Measurements from ENCODE around the gene HPCAL1.

Gene HPCAL1

DNA sequence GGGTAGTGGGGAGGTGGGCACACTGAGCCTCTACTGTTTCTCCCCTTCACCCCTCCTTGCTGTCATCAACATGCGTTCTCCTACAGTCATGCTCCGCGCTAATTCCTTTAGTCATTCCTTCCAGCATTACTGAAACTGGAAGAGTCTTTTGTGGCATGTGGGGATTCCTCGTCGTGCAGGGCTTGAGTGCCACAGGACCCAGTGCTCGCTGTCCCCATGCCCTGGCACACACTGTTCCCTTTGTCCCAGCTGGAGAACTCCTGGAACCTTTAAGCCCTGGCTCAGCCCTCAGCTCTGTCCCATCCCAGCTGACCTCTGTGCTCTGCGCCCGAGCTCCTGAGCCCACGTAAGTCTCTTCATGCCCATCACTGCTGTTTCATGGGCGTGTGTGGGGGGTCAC lies 103.3 kb downstream of the HPCAL1 start:
- Histone ChIP-seq H3K27me3 (ENCODE audit: insufficient read depth, poor library complexity, severe bottlenecking) (no peaks in the 10 kb centered on the region), H3K27ac (ENCODE audit: poor library complexity, severe bottlenecking) (peak overlapping the region; percentile 95), H3K9me3 (ENCODE audit: severe bottlenecking) (no peaks in the 10 kb centered on the region), H3K36me3 (ENCODE audit: low read depth) (no peaks in the 10 kb centered on the region), H3K4me3 (ENCODE audit: severe bottlenecking) (no peak overlapping the region), H3K4me1 (ENCODE audit: insufficient read depth, poor library complexity, severe bottlenecking) (peaks cover 59% of the 10 kb centered on the region)
- ATAC-seq (ENCODE audit: low read depth) (no peak), DNase-seq (ENCODE audit: low spot score) (no peak)
- TF ChIP-seq, protein P1, sequence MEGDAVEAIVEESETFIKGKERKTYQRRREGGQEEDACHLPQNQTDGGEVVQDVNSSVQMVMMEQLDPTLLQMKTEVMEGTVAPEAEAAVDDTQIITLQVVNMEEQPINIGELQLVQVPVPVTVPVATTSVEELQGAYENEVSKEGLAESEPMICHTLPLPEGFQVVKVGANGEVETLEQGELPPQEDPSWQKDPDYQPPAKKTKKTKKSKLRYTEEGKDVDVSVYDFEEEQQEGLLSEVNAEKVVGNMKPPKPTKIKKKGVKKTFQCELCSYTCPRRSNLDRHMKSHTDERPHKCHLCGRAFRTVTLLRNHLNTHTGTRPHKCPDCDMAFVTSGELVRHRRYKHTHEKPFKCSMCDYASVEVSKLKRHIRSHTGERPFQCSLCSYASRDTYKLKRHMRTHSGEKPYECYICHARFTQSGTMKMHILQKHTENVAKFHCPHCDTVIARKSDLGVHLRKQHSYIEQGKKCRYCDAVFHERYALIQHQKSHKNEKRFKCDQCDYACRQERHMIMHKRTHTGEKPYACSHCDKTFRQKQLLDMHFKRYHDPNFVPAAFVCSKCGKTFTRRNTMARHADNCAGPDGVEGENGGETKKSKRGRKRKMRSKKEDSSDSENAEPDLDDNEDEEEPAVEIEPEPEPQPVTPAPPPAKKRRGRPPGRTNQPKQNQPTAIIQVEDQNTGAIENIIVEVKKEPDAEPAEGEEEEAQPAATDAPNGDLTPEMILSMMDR (IDR thresholded peaks at IDR 0.05; ENCODE audit: poor library complexity, severe bottlenecking): no peak

DNA sequence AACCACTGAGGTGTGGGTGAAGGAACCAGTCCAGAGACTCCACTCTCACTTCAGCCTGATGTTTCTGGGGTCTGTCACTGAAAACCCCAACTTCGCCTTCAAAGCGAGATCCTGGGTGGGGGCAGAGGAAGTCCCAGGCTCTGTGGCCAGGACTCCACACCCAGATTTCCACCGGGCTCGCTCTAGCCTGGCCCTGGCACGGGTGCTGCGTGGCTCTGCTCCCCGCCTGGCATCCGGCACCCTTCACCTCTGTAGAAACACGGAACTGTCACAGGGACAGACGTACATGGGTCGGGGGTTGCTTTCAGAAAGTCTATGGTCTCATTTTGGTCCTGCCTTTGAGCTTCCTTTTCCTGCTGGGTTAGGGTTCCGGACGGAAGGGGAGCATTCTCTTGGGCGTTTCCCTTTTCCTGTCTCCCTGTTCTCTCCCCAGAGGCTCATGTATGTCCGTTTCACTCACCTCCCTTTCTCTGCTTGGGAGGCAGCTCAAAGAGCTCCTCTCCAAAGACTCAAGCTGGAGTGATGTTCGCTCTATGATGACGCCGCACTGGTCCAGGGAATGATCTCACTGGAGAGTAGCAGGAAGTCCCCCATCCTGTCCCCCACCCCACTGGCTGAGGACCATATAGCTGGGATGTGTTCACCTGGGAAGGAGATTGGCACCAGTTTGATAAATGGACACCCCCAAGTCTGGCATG lies 103.9 kb downstream of the HPCAL1 start:
- Histone ChIP-seq H3K27ac (ENCODE audit: poor library complexity, severe bottlenecking) (peak overlapping the region; percentile 95), H3K36me3 (ENCODE audit: low read depth) (no peaks in the 10 kb centered on the region), H3K27me3 (ENCODE audit: insufficient read depth, poor library complexity, severe bottlenecking) (no peaks in the 10 kb centered on the region), H3K4me3 (ENCODE audit: severe bottlenecking) (no peak overlapping the region), H3K4me1 (ENCODE audit: insufficient read depth, poor library complexity, severe bottlenecking) (peaks cover 55% of the 10 kb centered on the region), H3K9me3 (ENCODE audit: severe bottlenecking) (no peaks in the 10 kb centered on the region)
- ATAC-seq (ENCODE audit: low read depth) (no peak), DNase-seq (ENCODE audit: low spot score) (no peak)
- TF ChIP-seq, protein P1 (IDR thresholded peaks at IDR 0.05; ENCODE audit: poor library complexity, severe bottlenecking): no peak

GRCh38 chr2:10407432-10407831 lies 104.7 kb downstream of the HPCAL1 start:
- ATAC-seq (ENCODE audit: low read depth): no peak
- no peak overlapping the region for H3K4me3 ChIP-seq (ENCODE audit: severe bottlenecking)
- DNase-seq (ENCODE audit: low spot score): no peak
- H3K9me3 ChIP-seq (ENCODE audit: severe bottlenecking): no peaks in the 10 kb centered on the region
- TF ChIP-seq, protein P1 (IDR thresholded peaks at IDR 0.05; ENCODE audit: poor library complexity, severe bottlenecking): no peak
- peaks cover 6% of the 10 kb centered on the region; the same call in 1 of the 2 replicates for H3K36me3 ChIP-seq (ENCODE audit: low read depth)
- peaks cover 47% of the 10 kb centered on the region for H3K4me1 ChIP-seq (ENCODE audit: insufficient read depth, poor library complexity, severe bottlenecking)
- peak overlapping the region; percentile 95 for H3K27ac ChIP-seq (ENCODE audit: poor library complexity, severe bottlenecking)
- no peaks in the 10 kb centered on the region for H3K27me3 ChIP-seq (ENCODE audit: insufficient read depth, poor library complexity, severe bottlenecking)

GRCh38 chr2:10407841-10408648 lies 105.3 kb downstream of the HPCAL1 start:
- no peaks in the 10 kb centered on the region for H3K27me3 ChIP-seq (ENCODE audit: insufficient read depth, poor library complexity, severe bottlenecking)
- peaks cover 7% of the 10 kb centered on the region; the same call in 1 of the 2 replicates for H3K36me3 ChIP-seq (ENCODE audit: low read depth)
- no peaks in the 10 kb centered on the region for H3K9me3 ChIP-seq (ENCODE audit: severe bottlenecking)
- DNase-seq (ENCODE audit: low spot score) (peak; percentile 86), ATAC-seq (ENCODE audit: low read depth) (peak; percentile 73)
- TF ChIP-seq, protein P1 (IDR thresholded peaks at IDR 0.05; ENCODE audit: poor library complexity, severe bottlenecking): no peak
- peaks cover 46% of the 10 kb centered on the region for H3K4me1 ChIP-seq (ENCODE audit: insufficient read depth, poor library complexity, severe bottlenecking)
- peak overlapping the region; percentile 95 for H3K27ac ChIP-seq (ENCODE audit: poor library complexity, severe bottlenecking)
- no peak overlapping the region for H3K4me3 ChIP-seq (ENCODE audit: severe bottlenecking)
